GM18526 (cell line): ENCODE results near the gene AP1M2.

Source experiments
- POLR2A ChIP-seq: IDR thresholded peaks from 3 replicates; pipeline ENCODE4 v1.6.1; 2011; ENCODE audit not compliant: insufficient read length; ENCODE audit errors: extremely low read depth

AP1M2 gene

DNA sequence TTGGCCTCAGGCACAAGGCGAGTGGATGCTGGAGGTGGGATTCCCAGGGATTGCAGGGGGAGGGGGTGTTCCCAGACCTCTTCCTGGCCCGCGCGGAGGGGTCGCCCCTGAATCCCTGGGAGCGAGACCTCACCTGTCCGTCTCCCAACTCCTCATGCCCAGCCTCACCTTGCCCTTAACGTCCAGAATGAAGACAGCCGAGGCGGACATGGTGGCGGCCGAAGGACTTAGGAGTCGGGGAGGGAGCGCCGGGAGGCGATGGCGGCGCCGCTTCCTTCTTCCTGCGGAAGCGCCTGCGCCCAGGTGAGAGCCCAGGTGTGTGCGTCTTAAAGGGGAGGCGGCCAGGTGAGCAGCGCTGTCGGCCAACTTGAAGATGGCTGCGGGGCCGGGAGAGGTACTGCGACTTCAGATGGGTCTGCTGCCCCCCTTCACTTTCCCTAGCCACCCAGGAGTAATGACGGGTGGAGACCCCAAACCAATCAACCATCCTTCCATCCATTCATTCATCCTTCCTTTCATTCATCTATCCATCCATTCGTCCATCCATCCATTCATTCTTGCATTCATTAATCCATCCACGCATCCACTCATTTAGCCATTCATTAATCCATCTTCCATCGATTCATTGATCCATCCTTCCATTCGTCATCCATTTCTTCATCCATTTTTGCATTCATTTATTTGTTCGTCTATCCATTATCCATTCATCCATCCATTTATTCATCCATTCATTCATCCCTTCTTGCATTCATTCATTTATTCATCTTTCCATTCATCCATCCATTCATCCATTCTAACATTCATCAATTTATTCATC lies at the start of gene AP1M2:
Gene AP1M2 (minus strand): TSS at position 291 of the 817 bp plus-strand sequence. CDS start 81 bp downstream, at position 210.
- TF ChIP-seq POLR2A = no peak

DNA sequence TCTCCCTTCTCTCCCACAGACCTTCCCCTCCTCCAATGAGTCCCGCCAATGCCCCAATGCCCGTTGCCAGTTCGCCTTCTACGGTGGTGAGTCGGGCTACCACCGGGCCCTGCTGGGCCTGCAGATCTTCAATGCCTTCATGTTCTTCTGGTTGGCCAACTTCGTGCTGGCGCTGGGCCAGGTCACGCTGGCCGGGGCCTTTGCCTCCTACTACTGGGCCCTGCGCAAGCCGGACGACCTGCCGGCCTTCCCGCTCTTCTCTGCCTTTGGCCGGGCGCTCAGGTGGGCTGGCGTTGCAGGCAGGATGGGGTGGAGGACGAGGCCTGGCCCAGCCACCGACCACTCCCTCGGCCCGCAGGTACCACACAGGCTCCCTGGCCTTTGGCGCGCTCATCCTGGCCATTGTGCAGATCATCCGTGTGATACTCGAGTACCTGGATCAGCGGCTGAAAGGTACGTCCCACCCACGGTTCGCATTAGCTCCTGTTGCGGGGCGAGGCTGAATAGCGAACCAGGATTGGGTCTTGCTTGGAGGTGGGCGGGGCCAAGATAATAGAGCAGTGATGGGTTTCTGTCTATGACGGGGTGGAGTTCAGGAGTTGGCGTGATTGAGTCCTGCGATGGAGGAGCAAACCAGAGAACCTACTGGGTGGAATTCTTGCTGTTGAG lies 49.3 kb upstream of the AP1M2 start:
- TF ChIP-seq POLR2A = no peak

DNA sequence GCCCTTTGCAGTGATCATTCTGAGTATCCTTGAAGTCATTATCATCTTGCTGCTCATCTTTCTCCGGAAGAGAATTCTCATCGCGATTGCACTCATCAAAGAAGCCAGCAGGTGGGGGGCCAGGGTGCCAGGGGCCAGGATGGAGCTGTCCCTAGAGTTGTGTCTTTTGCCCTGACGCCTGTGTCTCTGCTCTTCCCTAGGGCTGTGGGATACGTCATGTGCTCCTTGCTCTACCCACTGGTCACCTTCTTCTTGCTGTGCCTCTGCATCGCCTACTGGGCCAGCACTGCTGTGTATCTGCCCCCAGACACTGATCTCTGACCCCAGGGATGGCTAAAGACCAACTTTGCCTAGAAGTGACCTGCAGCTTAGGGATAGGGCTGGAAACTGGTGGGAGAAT lies 47.9 kb upstream of the AP1M2 start:
- no peak for TF ChIP-seq POLR2A

DNA sequence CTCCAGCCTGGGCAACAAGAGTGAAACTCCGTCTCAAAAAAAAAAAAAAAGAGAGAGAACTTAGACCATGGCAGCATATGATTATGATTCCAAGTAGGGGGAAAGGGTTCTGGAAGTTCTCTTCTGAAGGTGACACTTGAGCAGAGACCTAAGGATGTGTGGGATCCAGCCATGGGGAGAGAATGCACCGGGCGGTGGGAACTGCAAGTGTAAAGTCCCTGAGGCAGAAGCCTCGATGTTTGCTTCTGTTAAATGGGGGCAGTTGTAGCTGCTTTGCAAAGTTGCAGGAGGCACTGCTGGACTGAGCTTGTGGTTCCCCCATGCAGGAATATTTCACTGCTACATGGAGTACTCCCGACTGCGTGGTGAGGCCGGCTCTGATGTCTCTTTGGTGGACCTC lies 47.3 kb upstream of the AP1M2 start:
- no peak for TF ChIP-seq POLR2A

DNA sequence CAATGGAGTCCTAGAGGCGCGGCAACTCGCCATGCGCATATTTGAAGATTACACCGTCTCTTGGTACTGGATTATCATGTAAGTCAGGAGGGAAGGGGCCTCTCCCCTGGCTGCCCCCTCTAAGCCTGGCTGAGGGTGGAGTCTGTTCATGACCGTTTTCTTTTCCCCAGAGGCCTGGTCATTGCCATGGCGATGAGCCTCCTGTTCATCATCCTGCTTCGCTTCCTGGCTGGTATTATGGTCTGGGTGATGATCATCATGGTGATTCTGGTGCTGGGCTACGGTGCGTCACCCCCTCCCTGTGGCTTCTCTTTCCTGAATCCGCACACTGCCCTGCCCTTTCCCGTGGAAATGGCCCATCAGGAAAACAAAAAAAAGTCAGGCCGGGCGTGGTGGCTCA lies 44.8 kb upstream of the AP1M2 start:
- TF ChIP-seq POLR2A = no peak

DNA sequence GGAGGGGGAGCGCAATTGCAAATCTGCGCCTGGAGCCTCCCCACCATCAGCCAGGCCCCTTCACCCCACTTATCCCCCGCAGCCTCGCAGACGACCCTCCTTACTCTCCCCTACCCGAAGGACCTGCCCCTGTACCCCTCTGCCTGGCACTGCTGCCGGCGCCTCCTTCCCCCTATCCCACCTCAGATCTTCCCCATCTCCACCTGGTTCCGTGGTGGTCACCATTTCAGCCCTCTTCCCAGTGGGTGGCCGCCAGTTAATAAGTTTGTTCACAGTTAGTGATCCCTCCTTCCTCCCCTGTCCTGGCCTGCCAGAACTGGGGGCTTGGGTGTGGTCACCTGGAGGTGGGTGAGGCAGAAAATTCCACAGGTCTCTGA lies 38.6 kb upstream of the AP1M2 start:
- TF ChIP-seq POLR2A = no peak

DNA sequence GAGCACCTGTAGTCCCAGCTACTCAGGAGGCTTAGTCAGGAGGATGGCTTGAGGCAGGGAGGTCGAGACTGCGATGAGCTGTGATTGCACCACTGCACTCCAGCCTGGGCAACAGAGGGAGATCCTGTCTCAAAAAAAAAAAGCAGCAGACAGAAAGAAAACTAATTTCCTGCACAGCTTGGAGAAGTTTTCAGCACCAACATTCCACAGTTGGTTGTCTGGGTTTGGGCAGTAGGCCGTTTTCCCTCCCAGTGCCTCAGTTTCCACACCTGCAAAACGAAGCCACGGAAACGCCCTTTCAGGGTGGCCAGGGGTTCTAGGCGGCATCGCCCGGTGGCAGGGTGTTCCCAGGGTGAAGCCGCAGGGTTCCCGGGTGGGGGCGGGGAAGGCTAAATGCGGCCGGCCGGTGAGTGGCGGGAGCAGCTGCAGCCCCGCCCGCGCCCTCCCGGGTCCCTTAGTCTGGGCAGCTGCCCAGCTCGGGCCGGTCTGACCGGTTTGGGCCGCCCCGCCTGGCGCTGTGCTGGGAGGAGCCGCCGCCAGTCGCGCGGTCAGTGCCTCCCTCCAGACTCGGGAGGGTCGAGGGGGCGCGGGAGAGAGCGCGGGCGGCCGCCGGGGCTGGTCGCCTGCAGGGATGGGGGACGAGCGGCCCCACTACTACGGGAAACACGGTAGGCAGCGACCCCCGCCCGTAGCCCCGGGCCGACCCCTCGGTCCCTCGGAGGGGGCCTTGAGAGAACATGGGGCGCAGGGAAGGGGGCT lies 38.1 kb upstream of the AP1M2 start, which contains the start of gene SLC44A2:
Gene SLC44A2 (plus strand): TSS at position 551 of the 759 bp plus-strand sequence. CDS start 81 bp downstream, at position 632.
- no peak for TF ChIP-seq POLR2A

DNA sequence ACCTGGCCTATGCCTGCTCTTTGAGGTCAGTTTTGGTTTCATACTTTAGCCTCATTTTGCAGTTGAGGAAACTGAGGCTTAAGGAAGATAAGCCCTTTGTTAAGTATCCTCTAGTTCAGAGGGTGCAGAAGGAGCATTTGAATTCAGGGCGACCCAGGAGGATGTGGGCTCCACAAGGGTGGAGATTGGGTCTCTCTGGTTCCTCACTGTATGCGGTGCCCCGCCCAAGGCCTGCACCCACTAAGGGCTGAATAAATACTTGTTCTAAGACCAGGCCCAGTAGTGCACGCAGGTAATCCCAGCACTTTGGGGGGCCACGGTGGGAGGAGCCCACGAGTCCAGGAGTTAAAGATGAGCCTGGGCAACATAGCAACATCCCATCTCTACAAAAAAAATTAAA lies 37.5 kb upstream of the AP1M2 start:
- TF ChIP-seq POLR2A = no peak

DNA sequence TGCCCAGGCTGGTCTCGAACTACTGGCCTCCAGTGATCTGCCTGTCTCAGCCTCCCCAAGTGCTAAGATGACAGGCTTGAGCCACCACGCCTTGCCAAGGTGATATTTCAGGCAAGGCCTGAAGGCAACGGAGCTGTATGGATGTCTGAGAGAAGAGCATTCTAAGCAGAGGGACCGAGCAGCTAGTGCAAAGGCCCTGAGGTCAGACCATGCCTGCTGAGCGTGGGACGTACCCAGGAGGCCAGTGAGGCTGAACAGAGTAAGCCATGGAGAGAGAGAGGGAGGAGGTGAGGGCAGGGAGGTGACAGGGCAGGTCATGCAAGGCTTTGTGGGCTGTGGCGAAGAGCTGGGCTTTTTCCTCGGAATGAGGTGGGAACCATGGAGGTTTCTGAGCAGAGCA lies 34.9 kb upstream of the AP1M2 start:
- no peak for TF ChIP-seq POLR2A

DNA sequence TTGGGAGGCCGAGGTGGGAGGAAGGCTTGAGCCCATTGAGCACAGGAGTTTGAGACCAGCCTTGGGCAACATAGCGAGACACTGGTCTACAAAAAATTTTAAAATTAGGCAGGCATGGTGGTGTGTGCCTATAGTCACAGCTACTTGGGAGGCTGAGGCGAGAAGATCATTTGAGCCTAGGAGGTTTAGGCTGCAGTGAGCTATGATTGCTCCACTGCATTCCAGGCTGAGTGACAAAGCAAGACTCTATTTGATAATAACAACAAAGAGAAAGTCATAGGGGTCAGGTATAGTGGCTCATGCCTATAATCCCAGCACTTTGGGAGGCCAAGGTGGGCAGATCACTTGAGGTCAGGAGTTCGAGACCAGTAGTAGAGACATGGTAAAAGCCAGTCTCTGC lies 33.7 kb upstream of the AP1M2 start:
- no peak for TF ChIP-seq POLR2A

DNA sequence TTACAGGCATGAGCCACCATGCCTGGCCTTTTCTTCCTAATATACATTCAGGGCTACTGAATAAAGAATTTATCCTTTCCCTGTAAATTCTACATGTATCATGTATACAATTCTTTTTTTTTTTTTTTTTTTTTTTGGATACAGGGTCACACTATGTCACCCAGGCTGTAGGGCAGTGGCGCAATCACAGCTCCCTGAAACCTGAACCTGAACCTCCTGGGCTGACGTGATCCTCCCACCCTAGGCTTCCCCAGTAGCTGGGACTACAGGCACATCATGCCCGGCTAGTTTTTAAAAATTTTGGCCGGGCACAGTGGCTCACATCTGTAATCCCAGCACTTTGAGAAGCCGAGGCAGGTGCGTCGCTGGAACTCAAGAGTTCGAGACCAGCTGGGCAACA lies 31.7 kb upstream of the AP1M2 start:
- no peak for TF ChIP-seq POLR2A

DNA sequence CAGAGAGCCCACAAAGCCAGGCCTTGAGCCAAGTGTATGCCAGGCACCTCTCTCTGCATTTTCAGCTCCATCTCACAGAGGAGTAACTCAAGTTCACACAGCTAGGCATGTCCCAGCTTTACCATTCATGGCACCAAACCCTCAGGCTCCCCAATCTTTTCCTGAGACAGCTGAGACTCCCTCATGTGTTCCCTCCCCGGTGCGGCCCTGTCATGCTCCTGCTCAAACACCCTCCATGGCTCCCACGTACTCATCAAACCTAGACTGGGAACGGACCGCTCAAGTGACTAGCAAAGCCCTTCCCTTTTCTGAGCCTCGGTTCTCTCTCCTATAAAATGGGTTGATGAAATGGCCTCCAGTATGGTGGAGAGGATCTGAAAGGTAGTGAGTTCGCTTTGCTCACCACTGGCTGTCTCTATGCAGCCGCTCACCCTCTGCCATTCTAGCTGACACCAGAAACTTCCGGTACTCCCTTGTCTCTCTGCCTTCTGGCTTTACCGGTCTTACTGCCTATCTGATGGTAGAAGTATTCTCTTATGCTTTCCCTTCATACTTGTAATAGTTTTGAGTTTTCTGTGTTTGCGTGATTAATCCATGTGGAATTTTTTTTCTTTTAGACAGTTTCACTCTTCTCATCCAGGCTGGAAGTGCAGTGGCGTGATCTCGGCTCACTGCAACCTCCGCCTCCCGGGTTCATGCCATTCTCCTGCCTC lies 30.5 kb upstream of the AP1M2 start:
- TF ChIP-seq POLR2A = no peak

DNA sequence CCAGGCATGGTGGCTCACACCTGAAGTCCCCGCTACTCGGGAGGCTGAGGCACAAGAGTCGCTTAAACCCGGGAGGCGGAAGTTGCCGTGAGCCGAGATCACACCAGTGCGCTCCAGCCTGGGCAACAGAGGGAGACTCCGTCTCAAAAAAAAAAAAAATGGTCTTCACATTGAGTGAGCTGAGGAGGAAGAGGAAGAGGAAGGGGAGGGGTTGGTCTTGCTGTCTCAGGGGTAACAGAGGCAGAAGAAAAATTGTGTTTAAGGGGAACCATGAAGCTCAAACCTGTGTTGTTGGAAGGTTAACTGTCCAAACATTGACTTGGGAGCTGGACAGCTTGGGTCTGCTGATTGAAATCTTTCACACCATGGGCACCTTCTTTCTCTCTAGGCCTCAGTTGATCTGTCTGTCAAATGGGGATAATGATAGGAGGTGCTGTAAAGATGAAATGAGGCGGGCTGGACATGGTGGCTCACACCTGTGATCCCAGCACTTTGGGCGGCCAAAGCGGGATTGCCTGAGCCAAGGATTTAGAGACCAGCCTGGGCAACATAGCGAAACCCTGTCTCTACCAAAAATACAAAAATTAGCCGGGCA lies 28.4 kb upstream of the AP1M2 start:
- TF ChIP-seq POLR2A = no peak

DNA sequence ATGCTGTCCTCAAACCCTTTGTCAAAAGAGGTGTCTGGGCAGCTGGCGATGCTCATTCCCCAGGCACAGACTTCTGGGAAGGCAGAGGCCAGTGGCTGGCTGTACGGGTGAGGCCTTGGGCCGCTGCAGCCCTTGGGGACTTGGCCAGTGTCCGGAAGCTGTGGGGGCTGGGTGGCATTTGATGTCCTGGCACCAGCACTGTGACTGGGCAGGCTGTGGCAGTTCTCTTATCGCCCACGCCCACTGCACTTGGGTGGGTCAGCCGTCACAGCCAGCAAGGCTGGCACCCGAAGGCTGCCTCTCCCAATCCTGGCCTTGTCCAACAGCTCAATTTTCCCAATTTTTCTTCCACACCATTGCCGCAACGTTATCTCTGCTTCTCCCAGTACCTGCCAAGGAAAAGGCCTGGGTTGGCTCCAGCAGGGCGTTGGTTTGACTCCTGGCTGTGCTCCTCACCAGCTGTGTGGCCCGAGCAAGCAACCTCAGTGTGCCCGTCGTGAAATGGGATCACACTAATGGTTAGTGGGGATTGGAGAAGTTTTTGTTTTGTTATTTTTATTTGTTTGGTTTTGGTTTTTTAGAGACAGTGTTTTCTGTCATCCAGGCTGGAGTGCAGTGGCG lies 25.5 kb upstream of the AP1M2 start:
- TF ChIP-seq POLR2A = no peak
